Cardiac muscle cell (in vitro differentiated cells and primary cell): Measurements from ENCODE around the gene AVL9. TPM values are rescaled to one million over a fixed set of nuclear protein-coding genes. Genes with fewer than 3 reads are reported as not detected.
A peak's percentile ranks its signal among the peaks of the same experiment; 100 is the strongest.

Experiments
- DNase-seq, 2 donors: peaks; one replicate each; pipeline versions ENCODE4 v3.0.0 to v3.0.0-alpha.2; 2010 to 2017; ENCODE audit warnings: low read depth in 1 of 2, low spot score in 1 of 2
- H3K27ac ChIP-seq: fragments of 200-600 bp; sonication (generic); 2 replicates; pipeline ENCODE4 v1.5.1; 2016
- H3K27me3 ChIP-seq: fragments of 200-600 bp; sonication (generic); 2 replicates; pipeline ENCODE4 v1.6.0; 2016; ENCODE audit warnings: control low read depth
- H3K36me3 ChIP-seq: fragments of 200-600 bp; sonication (generic); 2 replicates; pipeline ENCODE4 v1.5.1; 2016; ENCODE audit warnings: control low read depth
- H3K4me1 ChIP-seq: fragments of 200-600 bp; sonication (generic); 2 replicates; pipeline ENCODE4 v1.8.1; 2017; ENCODE audit warnings: low read depth, mild to moderate bottlenecking, mixed run types
- H3K4me3 ChIP-seq: fragments of 200-600 bp; sonication (generic); 2 replicates; pipeline ENCODE4 v1.5.1; 2016; ENCODE audit warnings: mild to moderate bottlenecking
- H3K9me3 ChIP-seq: fragments of 200-600 bp; sonication (generic); 2 replicates; pipeline ENCODE4 v1.5.1; 2017; ENCODE audit warnings: low read depth, mild to moderate bottlenecking, control low read depth
- CTCF ChIP-seq: IDR thresholded peaks from 2 replicates; pipeline ENCODE4 v1.5.1; 2012; ENCODE audit warnings: low read depth, mild to moderate bottlenecking, low read length
- polyA plus RNA-seq: library from polyadenylated mRNA; unstranded; fragments of >200 nt; fragmentation: Nextera tagmentation; extraction: Ambion mirVana; gene quantifications from 2 replicates; pipeline ENCODE4 v1.2.1, GENCODE V29; 2016
- total RNA-seq: library from RNA; depleted of rRNA; stranded (reverse); fragments of >200 nt; gene quantifications from 2 replicates; pipeline ENCODE4 v1.2.3, GENCODE V29; 2016

The AVL9 gene
- total and polyA plus RNA-seq, 2 experiments from 2014 or later: 12.7 to 19.9 TPM

- Histone ChIP-seq H3K4me1 (no peaks in the 10 kb centered on the region), H3K27ac (no peak overlapping the region), H3K27me3 (no peaks in the 10 kb centered on the region), H3K36me3 (peaks cover 3% of the 10 kb centered on the region), H3K4me3 (no peak overlapping the region), H3K9me3 (no peaks in the 10 kb centered on the region)
- no peak for TF ChIP-seq CTCF
- no peak for DNase-seq
Observed at GRCh38 chr7:32481176-32481575, 14.1 kb upstream of the AVL9 start.

GRCh38 chr7:32481921-32482320, 13.4 kb upstream of the AVL9 start:
- no peak for TF ChIP-seq CTCF
- Histone ChIP-seq H3K36me3 (peaks cover 8% of the 10 kb centered on the region), H3K4me3 (no peak overlapping the region), H3K4me1 (no peaks in the 10 kb centered on the region), H3K9me3 (no peaks in the 10 kb centered on the region), H3K27me3 (no peaks in the 10 kb centered on the region), H3K27ac (no peak overlapping the region)
- no peak for DNase-seq

GRCh38 chr7:32489788-32490126, 5.5 kb upstream of the AVL9 start:
- TF ChIP-seq CTCF: no peak
- no peak for DNase-seq
- Histone ChIP-seq H3K36me3 (peaks cover 13% of the 10 kb centered on the region), H3K27ac (peak overlapping the region; percentile 91), H3K4me3 (peak overlapping the region; percentile 69), H3K27me3 (no peaks in the 10 kb centered on the region), H3K9me3 (no peaks in the 10 kb centered on the region), H3K4me1 (peaks cover 8% of the 10 kb centered on the region)

GRCh38 chr7:32490127-32490796, 5.0 kb upstream of the AVL9 start, which contains the start of gene LSM5:
Gene LSM5 (minus strand): TSS chr7:32490380. CDS start chr7:32490365, 15 bp downstream.
- H3K36me3 ChIP-seq: peaks cover 13% of the 10 kb centered on the region
- H3K9me3 ChIP-seq: no peaks in the 10 kb centered on the region
- peak within 1 kb of the TSS; percentile 69 for H3K4me3 ChIP-seq
- DNase-seq: peak; percentile 94 to 96
- peak within 1 kb of the TSS; percentile 91 for H3K27ac ChIP-seq
- no peak for TF ChIP-seq CTCF
- peaks cover 8% of the 10 kb centered on the region for H3K4me1 ChIP-seq
- no peaks in the 10 kb centered on the region for H3K27me3 ChIP-seq

- Histone ChIP-seq H3K4me1 (peaks cover 5% of the 10 kb centered on the region), H3K36me3 (no peaks in the 10 kb centered on the region), H3K4me3 (peak overlapping the region; percentile 80), H3K27me3 (no peaks in the 10 kb centered on the region), H3K27ac (peak overlapping the region; percentile 64), H3K9me3 (no peaks in the 10 kb centered on the region)
- no peak for DNase-seq
- no peak for TF ChIP-seq CTCF
Observed at GRCh38 chr7:32494946-32495297, 367 bp upstream of the AVL9 start.
